K562 (cell line): ENCODE results near the gene PPFIBP2. TPM values are rescaled to one million over a fixed set of nuclear protein-coding genes. Genes with fewer than 3 reads are reported as not detected.

Source experiments
- ATAC-seq: fragments of 200-7000 bp; cut with Tn5 transposase; 3 replicates; pipeline ENCODE4 v1.9.1; 2020; ENCODE audit warnings: moderate library complexity
- BruUV-seq: library from RNA; stranded (reverse); fragments of 400-500 nt; replicated peaks from 2 replicates; lab custom pipeline; 2021; lab: Mats Ljungman, UMichigan
- CTCF ChIA-PET: fragments of 300-600 bp; formaldehyde crosslinking; extraction: SDS; loops from one replicate; lab custom pipeline; 2021; ENCODE audit warnings: low intra/inter-chr PET ratio; lab: Yijun Ruan, JAX
- POLR2A ChIA-PET: fragments of 300-600, 350-650 bp; sonication (Branson Sonifier 250); formaldehyde crosslinking; extraction: SDS; loops from one replicate; lab custom pipeline; 2021; ENCODE audit warnings: antibody characterized with exemption, inconsistent platforms; lab: Yijun Ruan, JAX
- DNase-seq, 4 experiments: peaks; one replicate each; pipeline versions ENCODE4 v3.0.0 to v3.0.0-alpha.2; 2011 to 2018; ENCODE audit warnings: low spot score in 3 of 4, mixed read lengths in 3 of 4; ENCODE audit errors: extremely low read depth in 1 of 4
- FAIRE-seq: peaks from 2 replicates; lab custom pipeline; 2011; peaks lifted over from hg19 to GRCh38; lab: Jason Lieb, UNC
- H2AFZ ChIP-seq: 2 replicates; pipeline ENCODE4 v1.6.0; 2011; ENCODE audit warnings: low read depth, low read length, control low read depth, inconsistent platforms
- H3K27ac ChIP-seq: fragments of 200-600 bp; 3 replicates; pipeline ENCODE4 v1.8.0; 2011; ENCODE audit warnings: low read depth, mild to moderate bottlenecking, control low read depth, inconsistent platforms, low read length, moderate library complexity, mixed read lengths; ENCODE audit errors: extremely low read depth
- H3K27me3 ChIP-seq, 2 experiments: fragments of 300-600 bp in 1 of 2; 2 replicates in 1 of 2; 3 replicates in 1 of 2; pipeline versions ENCODE4 v1.6.0 to v1.8.0; 2011; ENCODE audit warnings: inconsistent platforms in 2 of 2, low read length in 2 of 2, mild to moderate bottlenecking in 1 of 2, mixed read lengths in 1 of 2, moderate library complexity in 1 of 2; ENCODE audit not compliant: control insufficient read depth in 2 of 2, insufficient read depth in 2 of 2
- H3K36me3 ChIP-seq: fragments of 300-600 bp; 3 replicates; pipeline ENCODE4 v1.8.0; 2011; ENCODE audit warnings: mild to moderate bottlenecking, low read length, inconsistent platforms; ENCODE audit not compliant: control insufficient read depth, insufficient read depth
- H3K4me1 ChIP-seq, 2 experiments: fragments of 200-600 bp in 1 of 2; replicated peaks in 1 of 2; 2 replicates in 1 of 2; 3 replicates in 1 of 2; pipeline versions ENCODE4 v1.5.1 to v1.8.0; 2011; ENCODE audit warnings: inconsistent platforms in 2 of 2, low read length in 2 of 2, mild to moderate bottlenecking in 1 of 2, mixed read lengths in 1 of 2, moderate library complexity in 1 of 2; ENCODE audit not compliant: control insufficient read depth in 2 of 2, insufficient read depth in 2 of 2
- H3K4me2 ChIP-seq: 2 replicates; pipeline ENCODE4 v1.6.1; 2011; ENCODE audit warnings: low read length, control low read depth, inconsistent platforms, mixed read lengths; ENCODE audit not compliant: insufficient read depth
- H3K4me3 ChIP-seq: fragments of 200-600 bp; sonication (generic), shearing (Covaris generic); 2 replicates; pipeline ENCODE4 v1.5.1; 2016; ENCODE audit warnings: control low read depth, inconsistent platforms
- H3K79me2 ChIP-seq: fragments of 200-600 bp; 3 replicates; pipeline ENCODE4 v1.8.0; 2011; ENCODE audit warnings: low read length, inconsistent platforms; ENCODE audit not compliant: control insufficient read depth, insufficient read depth
- H3K9ac ChIP-seq, 2 experiments: 2 replicates each; pipeline versions ENCODE4 v1.6.0 to v1.6.1; 2011; ENCODE audit warnings: low read depth in 2 of 2, low read length in 2 of 2, control low read depth in 1 of 2, inconsistent platforms in 1 of 2, mild to moderate bottlenecking in 1 of 2, mixed read lengths in 1 of 2; ENCODE audit not compliant: insufficient read depth in 1 of 2
- H3K9me1 ChIP-seq: one replicate; pipeline ENCODE4 v1.6.0; 2011; ENCODE audit warnings: inconsistent platforms, mild to moderate bottlenecking, low read length, moderate library complexity; ENCODE audit not compliant: control insufficient read depth, insufficient read depth
- H3K9me3 ChIP-seq: replicated peaks from 2 replicates; pipeline ENCODE4 v1.5.1; 2011; ENCODE audit warnings: low read depth, low read length, inconsistent platforms; ENCODE audit not compliant: control insufficient read depth, insufficient read depth
- H4K20me1 ChIP-seq: replicated peaks from 2 replicates; pipeline ENCODE4 v1.6.1; 2011; ENCODE audit warnings: low read length, inconsistent platforms, mixed read lengths; ENCODE audit not compliant: control insufficient read depth, insufficient read depth
- DIDO1 ChIP-seq: fragments of 450-650 bp; IDR thresholded peaks from 2 replicates; pipeline ENCODE4 v1.6.1; 2016; ENCODE audit warnings: low read depth, missing biosample characterization, missing genetic modification characterization
- KDM5B ChIP-seq: fragments of 200-600 bp; sonication (generic); IDR thresholded peaks from 2 replicates; pipeline ENCODE4 v1.6.1; 2012; ENCODE audit warnings: low read depth, mild to moderate bottlenecking, moderate library complexity, low read length, control low read depth, inconsistent platforms; ENCODE audit not compliant: insufficient replicate concordance
- PRDM10 ChIP-seq: fragments of 450-650 bp; IDR thresholded peaks from 2 replicates; pipeline ENCODE4 v1.6.1; 2018; ENCODE audit not compliant: partially characterized antibody
- SAP30 ChIP-seq: fragments of 200-600 bp; sonication (generic); IDR thresholded peaks from 2 replicates; pipeline ENCODE4 v1.6.1; 2012; ENCODE audit warnings: borderline replicate concordance, low read depth, mild to moderate bottlenecking, moderate library complexity, low read length, control low read depth, inconsistent platforms; ENCODE audit not compliant: insufficient read depth, poor library complexity, severe bottlenecking
- SIN3A ChIP-seq, 2 experiments: fragments of 150-350 bp in 1 of 2; IDR thresholded peaks; 2 replicates each; pipeline ENCODE4 v1.6.1; 2011 to 2016; ENCODE audit warnings: borderline replicate concordance in 2 of 2, low read depth in 2 of 2, low read length in 2 of 2, mild to moderate bottlenecking in 2 of 2, moderate library complexity in 2 of 2; ENCODE audit not compliant: control insufficient read depth in 1 of 2
- TCF3 ChIP-seq: sonication (generic); formaldehyde crosslinking; IDR thresholded peaks from 2 replicates; pipeline ENCODE4 v1.4.0; 2020; ENCODE audit warnings: mild to moderate bottlenecking, missing genetic modification reagents
- WGBS: fragments of 100-300 bp; shearing (Covaris generic); methylation state at CpG from one replicate; pipeline ENCODE4 v1.1.6; 2016; ENCODE audit warnings: low coverage, mixed read lengths; ENCODE audit not compliant: insufficient coverage; ENCODE audit errors: missing lambda C conversion rate; 5-methylcytosine and 5-hydroxymethylcytosine counted together
- in situ Hi-C: fragments of 300-500 bp; cut with MboI; formaldehyde crosslinking; loops from 4 replicates; pipeline ENCODE4 v1.15.0; 2018; ENCODE audit warnings: inconsistent platforms, mixed read lengths
- intact Hi-C: fragments of 100-400 bp; cut with micrococcal nuclease; formaldehyde crosslinking; loops from 2 replicates; pipeline ENCODE4 v1.14.2; 2022
- polyA plus RNA-seq, 8 experiments: library from polyadenylated mRNA; depleted of rRNA in 4 of 8; stranded (reverse) in 5 of 8; unstranded in 3 of 8; fragments of >200 nt; fragmentation: Nextera tagmentation in 2 of 8; fragmentation: Illumina TruSeq in 1 of 8; extraction: Ambion mirVana in 2 of 8; extraction: Trizol in 1 of 8; gene quantifications; 2 replicates each; pipeline versions ENCODE4 v1.2.1 to v1.2.3, GENCODE V29; 2011 to 2014; ENCODE audit warnings: inconsistent platforms in 1 of 8, missing spikeins in 1 of 8
- total RNA-seq, 7 experiments: library from RNA; depleted of rRNA in 6 of 7; stranded (reverse); fragments of >200 nt in 6 of 7; fragmentation: Illumina TruSeq in 2 of 7; extraction: Trizol in 2 of 7; gene quantifications; 2 replicates each; pipeline versions ENCODE4 v1.2.1 to v1.2.3, GENCODE V29; 2011 to 2021; ENCODE audit warnings: low replicate concordance in 1 of 7
- TF ChIP-seq, protein P1 (sequence below), 2 experiments: fragments of 450-650 bp; formaldehyde crosslinking in 1 of 2; IDR thresholded peaks; 2 replicates each; pipeline versions ENCODE4 v1.4.0 to v1.6.1; 2014 to 2020; ENCODE audit warnings: mild to moderate bottlenecking in 2 of 2, borderline replicate concordance in 1 of 2, low read depth in 1 of 2

Gene PPFIBP2
- total and polyA plus RNA-seq, 9 of the 15 experiments (the other 6 are each of a cell fraction or from before 2014, with no cell fraction given) = 0.18 to 3.4 (median 1.2) TPM

DNA sequence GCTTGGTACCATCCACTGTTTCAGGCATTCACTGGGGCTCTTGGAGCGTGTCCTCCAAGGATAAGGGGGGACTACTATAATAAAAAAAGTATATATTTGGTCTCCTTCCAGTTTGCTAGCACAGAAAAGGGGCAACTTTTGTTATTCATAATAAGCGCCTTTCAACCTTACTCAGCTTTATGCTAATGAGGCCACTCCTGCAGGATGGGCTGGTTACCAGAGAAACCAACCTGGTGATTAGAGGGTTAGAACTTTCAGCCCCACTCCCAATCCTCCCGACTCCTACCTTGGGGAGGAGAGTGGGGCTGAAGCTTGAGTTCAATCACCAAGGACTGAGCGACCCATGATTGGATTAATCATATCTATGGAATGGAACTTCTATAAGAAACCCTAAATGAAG lies 31.8 kb downstream of the PPFIBP2 start:
- ChIA-PET POLR2A (no interaction called here), CTCF (no interaction called here)
- Histone ChIP-seq H3K4me1 (no peaks in the 10 kb centered on the region; a peak in 2 of 5 replicates), H3K36me3 (no peaks in the 10 kb centered on the region), H3K4me2 (no peak overlapping the region), H4K20me1 (no peaks in the 10 kb centered on the region), H3K27me3 (peaks cover 0 to 32% of the 10 kb centered on the region in 2 experiments; a peak in 2 of 5 replicates), H3K79me2 (no peaks in the 10 kb centered on the region), H3K9me1 (no peaks in the 10 kb centered on the region), H2AFZ (no peak overlapping the region), H3K9me3 (no peaks in the 10 kb centered on the region), H3K27ac (no peak overlapping the region), H3K4me3 (no peak overlapping the region), H3K9ac (no peak overlapping the region)
- in situ Hi-C loops = no loop called here
- intact Hi-C loops = no loop called here
- BruUV-seq = no TSS peak
- WGBS = 2% methylated on average over 4 of the region's 4 CpGs
- ATAC-seq = no peak
- DNase-seq = no peak
- FAIRE-seq = no peak
- TF ChIP-seq SAP30 (no peak), SIN3A (IDR thresholded peaks at IDR 0.05; ENCODE audit: borderline replicate concordance in 2 of 2, control insufficient read depth in 1 of 2, low read depth in 2 of 2, low read length in 2 of 2) (no peak), PRDM10 (no peak), TCF3 (CRISPR knock-in tag) (no peak), DIDO1 (tag) (no peak), KDM5B (no peak)
- TF ChIP-seq, protein P1, sequence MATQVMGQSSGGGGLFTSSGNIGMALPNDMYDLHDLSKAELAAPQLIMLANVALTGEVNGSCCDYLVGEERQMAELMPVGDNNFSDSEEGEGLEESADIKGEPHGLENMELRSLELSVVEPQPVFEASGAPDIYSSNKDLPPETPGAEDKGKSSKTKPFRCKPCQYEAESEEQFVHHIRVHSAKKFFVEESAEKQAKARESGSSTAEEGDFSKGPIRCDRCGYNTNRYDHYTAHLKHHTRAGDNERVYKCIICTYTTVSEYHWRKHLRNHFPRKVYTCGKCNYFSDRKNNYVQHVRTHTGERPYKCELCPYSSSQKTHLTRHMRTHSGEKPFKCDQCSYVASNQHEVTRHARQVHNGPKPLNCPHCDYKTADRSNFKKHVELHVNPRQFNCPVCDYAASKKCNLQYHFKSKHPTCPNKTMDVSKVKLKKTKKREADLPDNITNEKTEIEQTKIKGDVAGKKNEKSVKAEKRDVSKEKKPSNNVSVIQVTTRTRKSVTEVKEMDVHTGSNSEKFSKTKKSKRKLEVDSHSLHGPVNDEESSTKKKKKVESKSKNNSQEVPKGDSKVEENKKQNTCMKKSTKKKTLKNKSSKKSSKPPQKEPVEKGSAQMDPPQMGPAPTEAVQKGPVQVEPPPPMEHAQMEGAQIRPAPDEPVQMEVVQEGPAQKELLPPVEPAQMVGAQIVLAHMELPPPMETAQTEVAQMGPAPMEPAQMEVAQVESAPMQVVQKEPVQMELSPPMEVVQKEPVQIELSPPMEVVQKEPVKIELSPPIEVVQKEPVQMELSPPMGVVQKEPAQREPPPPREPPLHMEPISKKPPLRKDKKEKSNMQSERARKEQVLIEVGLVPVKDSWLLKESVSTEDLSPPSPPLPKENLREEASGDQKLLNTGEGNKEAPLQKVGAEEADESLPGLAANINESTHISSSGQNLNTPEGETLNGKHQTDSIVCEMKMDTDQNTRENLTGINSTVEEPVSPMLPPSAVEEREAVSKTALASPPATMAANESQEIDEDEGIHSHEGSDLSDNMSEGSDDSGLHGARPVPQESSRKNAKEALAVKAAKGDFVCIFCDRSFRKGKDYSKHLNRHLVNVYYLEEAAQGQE (IDR thresholded peaks at IDR 0.05; ENCODE audit: borderline replicate concordance) = no peak
- TF ChIP-seq, protein P1 (CRISPR knock-in tag; IDR thresholded peaks at IDR 0.05; ENCODE audit: low read depth) = no peak
